ENCODE measurements around the gene GPANK1. TPM values are rescaled to one million over a fixed set of nuclear protein-coding genes. Genes with fewer than 3 reads are reported as not detected.
A peak's percentile ranks its signal among the peaks of the same experiment; 100 is the strongest.
"Not testable (repeated sequence)": the region's sequence is repeated elsewhere in the genome, so short reads cannot be mapped to it uniquely, and the experiment has no call there.

GPANK1 gene
- total and polyA plus RNA-seq, 10 of the 15 experiments (the other 5 are each of a cell fraction or from before 2014, with no cell fraction given), result 11.7 to 36.3 (median 17.5) TPM

DNA sequence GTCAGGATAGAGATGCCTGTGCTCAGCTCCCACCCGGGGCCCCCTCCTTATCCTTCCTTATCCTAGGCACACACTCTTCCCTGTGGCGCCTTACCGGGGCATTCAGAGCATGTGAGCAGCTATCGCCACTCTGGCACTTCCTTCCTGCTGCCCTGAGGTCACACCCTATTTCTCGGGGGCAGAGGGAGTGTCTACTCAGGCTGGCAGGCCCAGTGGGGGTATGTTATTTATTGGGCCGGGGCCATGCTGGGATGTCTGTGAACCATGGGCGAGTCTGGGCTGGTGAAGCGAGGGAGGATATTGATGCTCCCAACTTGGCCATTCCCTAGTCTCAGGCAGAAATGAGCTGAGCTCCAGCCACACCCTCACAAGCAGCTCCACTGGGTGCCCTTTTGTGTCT is 46.4 kb upstream of the GPANK1 start (continued):
- TF ChIP-seq BACH1 (IDR thresholded peaks at IDR 0.05; ENCODE audit: borderline replicate concordance), result no peak

DNA sequence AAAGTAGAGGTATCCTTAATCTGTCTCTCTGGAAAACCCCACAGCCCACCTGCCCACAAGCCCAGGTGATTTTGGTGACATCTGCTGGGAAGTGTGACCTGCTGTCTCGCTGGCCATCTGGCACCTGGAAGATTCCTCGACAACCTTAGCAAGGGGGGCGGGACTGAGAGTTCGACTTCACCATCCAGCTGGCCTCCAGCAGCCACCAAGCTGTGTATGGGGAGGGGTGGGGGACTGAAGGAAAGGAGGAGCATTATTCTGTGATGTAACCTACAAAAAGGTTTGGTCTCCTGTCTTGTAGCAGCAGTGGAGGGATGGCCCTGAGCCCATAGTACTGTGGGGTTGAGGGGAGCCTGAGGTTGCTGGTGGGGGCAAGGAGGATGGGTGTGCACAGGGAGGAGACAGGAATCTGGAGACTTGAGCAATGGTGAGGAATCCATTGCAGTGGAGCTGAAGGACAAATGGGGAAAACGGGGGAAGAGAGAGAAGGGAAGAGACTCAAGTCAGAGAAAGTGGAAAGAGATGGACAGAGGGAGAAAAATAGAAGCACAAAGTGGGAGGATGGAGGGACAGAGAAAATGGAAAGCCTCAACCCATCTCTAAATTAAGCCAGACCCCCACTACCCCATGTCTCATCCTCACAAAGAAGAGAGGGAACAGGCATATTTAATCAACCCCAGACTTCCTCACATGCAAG is 45.9 kb upstream of the GPANK1 start:
- BruUV-seq (replicated peaks), result no TSS peak
- Histone ChIP-seq H3K27me3 (replicated peaks in 1 of 2; ENCODE audit: control insufficient read depth in 2 of 2, insufficient read depth in 2 of 2, low read length in 1 of 2) (peaks cover 0 to 2% of the 10 kb centered on the region in 2 experiments; a peak in 3 of 4 replicates), H2AFZ (ENCODE audit: control insufficient read depth, low read depth, low read length) (no peak overlapping the region), H3K4me1 (ENCODE audit: control insufficient read depth, insufficient read depth, low read length) (no peaks in the 10 kb centered on the region), H3K4me3 (no peak overlapping the region), H3K36me3 (ENCODE audit: control insufficient read depth in 2 of 2, insufficient read depth in 2 of 2, low read length in 1 of 2) (no peaks in the 10 kb centered on the region), H4K20me1 (ENCODE audit: control insufficient read depth, insufficient read depth) (no peaks in the 10 kb centered on the region), H3K27ac (ENCODE audit: control insufficient read depth, insufficient read depth) (no peak overlapping the region), H3K4me2 (ENCODE audit: control insufficient read depth, insufficient read depth) (no peak overlapping the region), H3K9ac (ENCODE audit: control insufficient read depth, insufficient read depth, low read length) (no peak overlapping the region), H3K9me3 (replicated peaks; ENCODE audit: control insufficient read depth, insufficient read depth, low read length) (no peaks in the 10 kb centered on the region), H3K79me2 (ENCODE audit: control insufficient read depth, insufficient read depth, low read length) (no peaks in the 10 kb centered on the region)
- ATAC-seq, result peak; percentile 20; the same call in 2 of the 3 replicates
- WGBS (ENCODE audit: insufficient coverage, insufficient replicate concordance, low lambda C conversion rate, missing lambda C conversion rate), result 20% methylated on average over 5 of the region's 5 CpGs
- RAD21 ChIA-PET (ENCODE audit: unreplicated experiment), result no interaction called here
- SMC1A ChIA-PET (ENCODE audit: uncharacterized antibody, unreplicated experiment), result no interaction called here
- no peak for DNase-seq (ENCODE audit: low read depth, low spot score)
- intact Hi-C loops (cut with micrococcal nuclease; ENCODE audit: unreplicated experiment) (no loop called here), in situ Hi-C loops (cut with MboI) (no loop called here)
- TF ChIP-seq, protein P1, sequence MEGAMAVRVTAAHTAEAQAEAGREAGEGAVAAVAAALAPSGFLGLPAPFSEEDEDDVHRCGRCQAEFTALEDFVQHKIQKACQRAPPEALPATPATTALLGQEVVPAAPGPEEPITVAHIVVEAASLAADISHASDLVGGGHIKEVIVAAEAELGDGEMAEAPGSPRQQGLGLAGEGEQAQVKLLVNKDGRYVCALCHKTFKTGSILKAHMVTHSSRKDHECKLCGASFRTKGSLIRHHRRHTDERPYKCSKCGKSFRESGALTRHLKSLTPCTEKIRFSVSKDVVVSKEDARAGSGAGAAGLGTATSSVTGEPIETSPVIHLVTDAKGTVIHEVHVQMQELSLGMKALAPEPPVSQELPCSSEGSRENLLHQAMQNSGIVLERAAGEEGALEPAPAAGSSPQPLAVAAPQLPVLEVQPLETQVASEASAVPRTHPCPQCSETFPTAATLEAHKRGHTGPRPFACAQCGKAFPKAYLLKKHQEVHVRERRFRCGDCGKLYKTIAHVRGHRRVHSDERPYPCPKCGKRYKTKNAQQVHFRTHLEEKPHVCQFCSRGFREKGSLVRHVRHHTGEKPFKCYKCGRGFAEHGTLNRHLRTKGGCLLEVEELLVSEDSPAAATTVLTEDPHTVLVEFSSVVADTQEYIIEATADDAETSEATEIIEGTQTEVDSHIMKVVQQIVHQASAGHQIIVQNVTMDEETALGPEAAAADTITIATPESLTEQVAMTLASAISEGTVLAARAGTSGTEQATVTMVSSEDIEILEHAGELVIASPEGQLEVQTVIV (IDR thresholded peaks at IDR 0.05; ENCODE audit: borderline replicate concordance, partially characterized antibody), result no peak
- TF ChIP-seq SMAD1 (IDR thresholded peaks at IDR 0.05; ENCODE audit: low read depth, partially characterized antibody) (no peak), POLR2AphosphoS5 (IDR thresholded peaks at IDR 0.05; ENCODE audit: low read length) (no peak), EED (IDR thresholded peaks at IDR 0.05; ENCODE audit: low read depth) (no peak), TBL1XR1 (IDR thresholded peaks at IDR 0.05; ENCODE audit: low read depth, low read length) (no peak), SRF (IDR thresholded peaks at IDR 0.05; ENCODE audit: low read depth in 2 of 2, low read length in 2 of 2) (no peak), MXI1 (IDR thresholded peaks at IDR 0.05; ENCODE audit: low read depth, low read length) (no peak), YY1 (IDR thresholded peaks at IDR 0.05; ENCODE audit: low read depth, low read length) (no peak)
- TF ChIP-seq, protein P2, sequence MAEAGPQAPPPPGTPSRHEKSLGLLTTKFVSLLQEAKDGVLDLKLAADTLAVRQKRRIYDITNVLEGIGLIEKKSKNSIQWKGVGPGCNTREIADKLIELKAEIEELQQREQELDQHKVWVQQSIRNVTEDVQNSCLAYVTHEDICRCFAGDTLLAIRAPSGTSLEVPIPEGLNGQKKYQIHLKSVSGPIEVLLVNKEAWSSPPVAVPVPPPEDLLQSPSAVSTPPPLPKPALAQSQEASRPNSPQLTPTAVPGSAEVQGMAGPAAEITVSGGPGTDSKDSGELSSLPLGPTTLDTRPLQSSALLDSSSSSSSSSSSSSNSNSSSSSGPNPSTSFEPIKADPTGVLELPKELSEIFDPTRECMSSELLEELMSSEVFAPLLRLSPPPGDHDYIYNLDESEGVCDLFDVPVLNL (IDR thresholded peaks at IDR 0.05; ENCODE audit: low read depth, low read length), result no peak
- CTCF ChIA-PET, result interaction anchor here (1.7 to 2.9 kb wide), 2 partner anchors 28 to 59 kb away, joined by 3 to 14 read pairs; no protein-coding TSS in a partner anchor
- POLR2A ChIA-PET, result no interaction called here
- FAIRE-seq, result no peak

DNA sequence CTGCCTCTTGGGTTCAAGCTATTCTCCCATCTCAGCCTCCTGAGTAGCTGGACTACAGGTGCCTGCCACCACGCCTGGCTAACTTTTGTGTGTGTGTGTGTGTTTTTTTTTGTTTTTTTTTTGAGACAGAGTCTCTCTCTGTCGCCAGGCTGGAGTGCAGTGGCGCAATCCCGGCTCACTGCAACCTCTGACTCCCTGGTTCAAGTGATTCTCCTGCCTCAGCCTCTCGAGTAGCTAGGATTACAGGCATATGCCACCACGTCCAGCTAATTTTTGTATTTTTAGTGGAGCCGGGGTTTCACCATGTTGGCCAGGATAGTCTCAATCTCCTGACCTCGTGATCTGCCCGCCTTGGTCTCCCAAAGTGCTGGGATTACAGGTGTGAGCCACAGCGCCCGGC is 44.4 kb upstream of the GPANK1 start:
- H3K9me3 ChIP-seq (replicated peaks; ENCODE audit: control insufficient read depth, insufficient read depth, low read length); H3K4me2 ChIP-seq (ENCODE audit: control insufficient read depth, insufficient read depth); BruUV-seq (replicated peaks); H3K36me3 ChIP-seq (ENCODE audit: control insufficient read depth in 2 of 2, insufficient read depth in 2 of 2, low read length in 1 of 2); H3K27me3 ChIP-seq (replicated peaks in 1 of 2; ENCODE audit: control insufficient read depth in 2 of 2, insufficient read depth in 2 of 2, low read length in 1 of 2); intact Hi-C loops (cut with micrococcal nuclease; ENCODE audit: unreplicated experiment); H4K20me1 ChIP-seq (ENCODE audit: control insufficient read depth, insufficient read depth); DNase-seq (ENCODE audit: low read depth, low spot score); RAD21 ChIA-PET (ENCODE audit: unreplicated experiment); SMC1A ChIA-PET (ENCODE audit: uncharacterized antibody, unreplicated experiment); H2AFZ ChIP-seq (ENCODE audit: control insufficient read depth, low read depth, low read length); H3K79me2 ChIP-seq (ENCODE audit: control insufficient read depth, insufficient read depth, low read length); H3K4me3 ChIP-seq; H3K4me1 ChIP-seq (ENCODE audit: control insufficient read depth, insufficient read depth, low read length); H3K27ac ChIP-seq (ENCODE audit: control insufficient read depth, insufficient read depth); FAIRE-seq; H3K9ac ChIP-seq (ENCODE audit: control insufficient read depth, insufficient read depth, low read length); ATAC-seq; in situ Hi-C loops (cut with MboI): not testable (repeated sequence)
- 43% methylated on average over 11 of the region's 11 CpGs for WGBS (ENCODE audit: insufficient coverage, insufficient replicate concordance, low lambda C conversion rate, missing lambda C conversion rate)
- ChIA-PET CTCF (interaction anchor here (1.1 kb wide), 1 partner anchor 98 kb away, joined by 3 read pairs; the partner anchor contains the start of gene LSM2), POLR2A (interaction anchor here (0.6 kb wide), 2 partner anchors 43 to 175 kb away, joined by 3 read pairs; no protein-coding TSS in a partner anchor)

All from GM12878 (cell line).